Measurements from ENCODE around the gene SYNE1.

The SYNE1 gene

GRCh38 chr6:152323376-152323775 lies 313.8 kb downstream of the SYNE1 start:
- TF ChIP-seq CTCF (IDR thresholded peaks at IDR 0.05; ENCODE audit: low read depth, low read length): no peak
- no peaks in the 10 kb centered on the region for H3K9me3 ChIP-seq (ENCODE audit: severe bottlenecking)
- no peaks in the 10 kb centered on the region for H3K36me3 ChIP-seq
- no peak overlapping the region for H3K4me3 ChIP-seq (ENCODE audit: low read depth, low read length)
- no peak overlapping the region for H3K27ac ChIP-seq
- DNase-seq: no peak
- no peaks in the 10 kb centered on the region for H3K27me3 ChIP-seq (ENCODE audit: insufficient read depth, low read depth, severe bottlenecking)

DNA sequence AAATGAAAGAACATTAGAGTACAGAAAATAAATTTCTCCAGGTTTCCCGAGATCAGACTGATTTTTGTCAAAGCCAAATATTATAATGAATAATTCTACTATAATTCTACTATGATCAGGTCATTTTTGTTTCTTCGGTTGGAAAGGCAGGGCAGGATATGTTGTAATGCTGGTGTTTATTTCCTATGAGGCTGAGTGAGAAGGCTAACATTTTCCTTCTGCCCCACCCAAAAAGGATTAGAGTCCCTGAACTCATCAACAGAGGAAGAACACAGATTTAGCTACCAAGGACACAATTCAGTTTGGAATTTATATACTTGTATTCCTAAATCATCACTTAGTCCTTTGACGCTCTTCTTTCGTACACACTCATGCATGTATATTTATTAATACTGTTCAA lies 318.9 kb downstream of the SYNE1 start:
- H3K27me3 ChIP-seq (ENCODE audit: insufficient read depth, low read depth, severe bottlenecking): no peaks in the 10 kb centered on the region
- H3K27ac ChIP-seq: no peak overlapping the region
- H3K36me3 ChIP-seq: no peaks in the 10 kb centered on the region
- H3K9me3 ChIP-seq (ENCODE audit: severe bottlenecking): no peaks in the 10 kb centered on the region
- no peak for TF ChIP-seq CTCF (IDR thresholded peaks at IDR 0.05; ENCODE audit: low read depth, low read length)
- no peak overlapping the region for H3K4me3 ChIP-seq (ENCODE audit: low read depth, low read length)
- DNase-seq: no peak

GRCh38 chr6:152316024-152316423 lies 321.1 kb downstream of the SYNE1 start:
- TF ChIP-seq CTCF (IDR thresholded peaks at IDR 0.05; ENCODE audit: low read depth, low read length): no peak
- H3K27me3 ChIP-seq (ENCODE audit: insufficient read depth, low read depth, severe bottlenecking): no peaks in the 10 kb centered on the region
- DNase-seq: no peak
- H3K4me3 ChIP-seq (ENCODE audit: low read depth, low read length): no peak overlapping the region
- no peaks in the 10 kb centered on the region for H3K9me3 ChIP-seq (ENCODE audit: severe bottlenecking)
- no peak overlapping the region for H3K27ac ChIP-seq
- no peaks in the 10 kb centered on the region for H3K36me3 ChIP-seq

DNA sequence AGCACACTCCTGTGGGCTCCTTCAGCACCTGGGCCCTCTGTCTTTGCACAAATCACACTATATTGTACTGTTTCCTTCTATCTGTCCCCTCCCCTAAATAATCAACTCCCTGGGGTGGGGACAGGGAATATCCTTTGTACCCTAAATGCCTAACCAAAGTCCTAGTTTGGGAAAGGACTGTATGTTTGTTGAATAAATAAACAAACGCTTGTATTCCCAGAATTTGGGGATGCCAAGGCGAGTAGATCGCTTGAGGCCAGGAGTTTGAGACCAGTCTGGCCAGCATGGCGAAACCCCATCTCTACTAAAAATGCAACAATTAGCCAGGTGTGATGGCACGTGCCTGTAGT lies 322.7 kb downstream of the SYNE1 start:
- no peak for DNase-seq
- Histone ChIP-seq H3K9me3 (ENCODE audit: severe bottlenecking) (no peaks in the 10 kb centered on the region), H3K27me3 (ENCODE audit: insufficient read depth, low read depth, severe bottlenecking) (no peaks in the 10 kb centered on the region), H3K36me3 (no peaks in the 10 kb centered on the region), H3K27ac (no peak overlapping the region), H3K4me3 (ENCODE audit: low read depth, low read length) (no peak overlapping the region)
- no peak for TF ChIP-seq CTCF (IDR thresholded peaks at IDR 0.05; ENCODE audit: low read depth, low read length)

DNA sequence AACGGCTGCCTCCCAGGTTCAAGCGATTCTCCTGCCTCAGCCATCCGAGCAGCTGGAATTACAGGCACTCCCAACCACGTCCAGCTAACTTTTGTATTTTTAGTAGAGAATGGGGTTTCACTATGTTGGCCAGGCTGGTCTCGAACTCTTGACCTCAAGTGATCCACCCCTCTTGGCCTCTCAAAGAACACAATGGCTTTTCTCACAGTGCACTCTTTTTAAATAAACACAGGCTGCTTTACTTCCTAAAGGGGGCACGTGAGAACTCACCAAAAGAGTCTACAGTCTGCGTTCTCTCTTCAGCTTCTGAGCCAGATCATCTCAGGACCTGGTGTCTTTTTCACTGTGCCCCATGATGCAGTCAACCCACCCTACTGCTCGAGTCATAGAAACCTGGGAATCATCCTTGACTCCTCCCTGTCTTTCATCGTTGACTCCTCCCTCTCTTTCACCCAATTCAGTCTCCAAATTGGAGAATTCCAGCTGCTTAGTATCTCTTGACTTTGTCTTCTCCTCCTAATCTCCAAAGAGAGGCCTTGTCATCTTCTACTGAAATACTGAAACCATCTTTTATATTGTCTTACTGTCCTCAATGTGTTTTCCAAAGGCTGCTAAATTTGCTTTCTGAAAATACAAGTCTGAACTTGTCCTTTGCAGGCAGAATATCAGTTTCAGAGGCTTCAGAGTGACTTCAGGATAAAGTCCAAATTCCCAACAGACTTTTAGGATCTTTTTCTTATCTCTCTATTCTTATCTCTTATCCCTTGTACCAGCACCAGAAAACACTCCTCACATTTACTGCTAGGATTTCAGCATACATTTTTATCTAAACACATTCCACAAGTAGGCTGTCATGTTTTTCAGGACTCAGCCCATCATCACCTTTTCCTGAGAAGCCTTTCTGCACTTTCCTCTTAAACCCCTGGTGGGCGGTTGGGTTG lies 323.4 kb downstream of the SYNE1 start:
- DNase-seq: no peak
- Histone ChIP-seq H3K27ac (no peak overlapping the region), H3K9me3 (ENCODE audit: severe bottlenecking) (no peaks in the 10 kb centered on the region), H3K27me3 (ENCODE audit: insufficient read depth, low read depth, severe bottlenecking) (no peaks in the 10 kb centered on the region), H3K4me3 (ENCODE audit: low read depth, low read length) (no peak overlapping the region), H3K36me3 (no peaks in the 10 kb centered on the region)
- TF ChIP-seq CTCF (IDR thresholded peaks at IDR 0.05; ENCODE audit: low read depth, low read length): no peak

DNA sequence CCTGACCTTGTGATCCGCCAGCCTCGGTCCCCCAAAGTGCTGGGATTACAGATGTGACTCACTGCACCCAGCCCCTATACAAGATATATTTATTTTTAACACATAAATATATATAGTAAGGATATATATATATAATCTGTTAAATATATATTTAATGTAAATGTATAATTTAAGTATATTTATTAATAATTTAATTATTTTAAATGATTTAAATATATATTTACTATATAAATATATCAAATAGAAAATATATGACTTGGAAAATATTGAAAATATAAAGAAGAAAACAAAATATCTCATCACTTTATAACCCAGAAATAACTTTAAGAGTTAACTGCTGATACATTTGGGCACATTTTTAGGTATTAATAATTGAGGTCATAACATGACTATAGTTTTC lies 324.7 kb downstream of the SYNE1 start:
- DNase-seq: no peak
- no peak for TF ChIP-seq CTCF (IDR thresholded peaks at IDR 0.05; ENCODE audit: low read depth, low read length)
- H3K27me3 ChIP-seq (ENCODE audit: insufficient read depth, low read depth, severe bottlenecking): no peaks in the 10 kb centered on the region
- H3K9me3 ChIP-seq (ENCODE audit: severe bottlenecking): no peaks in the 10 kb centered on the region
- H3K4me3 ChIP-seq (ENCODE audit: low read depth, low read length): no peak overlapping the region
- no peaks in the 10 kb centered on the region for H3K36me3 ChIP-seq
- H3K27ac ChIP-seq: no peak overlapping the region

Data from WERI-Rb-1 (cell line).